ENCODE measurements around the gene EP300. TPM values are rescaled to one million over a fixed set of nuclear protein-coding genes. Genes with fewer than 3 reads are reported as not detected.
"Not testable (repeated sequence)": the region's sequence is repeated elsewhere in the genome, so short reads cannot be mapped to it uniquely, and the experiment has no call there.

The EP300 gene
- 10 to 100 TPM; 21.1 to 58.0 (median 39.5) TPM for total RNA-seq
- 10 to 100 TPM; 11.4 to 14.9 TPM for polyA plus RNA-seq
- long read RNA-seq, donor 1, partial matches to known transcripts = 4 of 4 reads
- long read RNA-seq, donor 1, other reads (novel, unspliced or antisense) = 0 of 4 reads
- long read RNA-seq, donor 2, partial matches to known transcripts = 22 of 22 reads
- long read RNA-seq, donor 2, other reads (novel, unspliced or antisense) = 0 of 22 reads
- long read RNA-seq, donor 3, partial matches to known transcripts = 4 of 10 reads
- long read RNA-seq, donor 3, other reads (novel, unspliced or antisense) = 6 of 10 reads

GRCh38 chr22:41092023-41092817 lies at the start of gene EP300:
Gene EP300 (plus strand): TSS chr22:41092592. CDS start chr22:41093005, 413 bp downstream.
- intact Hi-C loops (cut with DNase I) = loop anchor here in 4 of 10 donors (5.0 to 10.0 kb wide), 4 partner anchors 70 to 290 kb away; partner anchors contain the start of genes RBX1 (in 1 of the 4) and TEF (in 1 of the 4)
- 0 to 1% (median 0%) methylated on average over 56 to 112 of the region's 112 CpGs for WGBS, 4 donors
- Histone ChIP-seq H3K27ac (peak within 1 kb of the TSS; percentile 98 to 100 (median 100)), H3K36me3 (no peaks in the 10 kb centered on the region), H3K9me3 (no peaks in the 10 kb centered on the region), H3K4me3 (peak within 1 kb of the TSS; percentile 72 to 100 (median 86)), H3K27me3 (no peaks in the 10 kb centered on the region), H3K4me1 (peaks cover 15 to 44% (median 35%) of the 10 kb centered on the region in 12 donors)
- peak; percentile 89 to 92 (median 90) for DNase-seq
- TF ChIP-seq POLR2A (IDR thresholded peaks at IDR 0.05) (peak in 1 of 2 donors; percentile 52), CTCF (IDR thresholded peaks at IDR 0.05) (peak; percentile 15 to 46 (median 26))
- ATAC-seq = peak in 3 of 4 donors; percentile 52 to 63 (median 56)

- intact Hi-C loops (cut with DNase I) = no loop called here
- H3K9me3 ChIP-seq = no peaks in the 10 kb centered on the region
- H3K4me3 ChIP-seq = no peak overlapping the region
- TF ChIP-seq CTCF (IDR thresholded peaks at IDR 0.05) (no peak), POLR2A (IDR thresholded peaks at IDR 0.05) (no peak)
- no peaks in the 10 kb centered on the region for H3K36me3 ChIP-seq
- 82 to 84% (median 83%) methylated on average over 6 of the region's 6 CpGs for WGBS, 4 donors
- no peak for DNase-seq
- H3K4me1 ChIP-seq = peaks cover 0 to 20% (median 5%) of the 10 kb centered on the region in 12 donors
- H3K27me3 ChIP-seq = no peaks in the 10 kb centered on the region
- peak overlapping the region in 1 of 12 donors; percentile 5 for H3K27ac ChIP-seq
- no peak for ATAC-seq
Observed at GRCh38 chr22:41043722-41044121, 48.7 kb upstream of the EP300 start.

- H3K27me3 ChIP-seq; ATAC-seq; H3K36me3 ChIP-seq; H3K4me3 ChIP-seq; H3K9me3 ChIP-seq; DNase-seq; intact Hi-C loops (cut with DNase I); H3K27ac ChIP-seq: not testable (repeated sequence)
- H3K4me1 ChIP-seq = peaks cover 0 to 26% (median 10%) of the 10 kb centered on the region in 12 donors
- WGBS, 4 donors = 88 to 94% (median 91%) methylated on average over 12 of the region's 12 CpGs
Observed at GRCh38 chr22:41045575-41045974, 46.8 kb upstream of the EP300 start.

GRCh38 chr22:41047801-41048211 lies 44.6 kb upstream of the EP300 start:
- H3K36me3 ChIP-seq = no peaks in the 10 kb centered on the region
- peaks cover 0 to 26% (median 10%) of the 10 kb centered on the region in 12 donors for H3K4me1 ChIP-seq
- 94 to 98% (median 96%) methylated on average over 3 of the region's 3 CpGs for WGBS, 4 donors
- H3K27me3 ChIP-seq = no peaks in the 10 kb centered on the region
- no peaks in the 10 kb centered on the region for H3K9me3 ChIP-seq
- no peak for DNase-seq
- TF ChIP-seq POLR2A (IDR thresholded peaks at IDR 0.05) (no peak), CTCF (IDR thresholded peaks at IDR 0.05) (no peak)
- no peak for ATAC-seq
- peak overlapping the region in 1 of 12 donors; percentile 76 for H3K27ac ChIP-seq
- H3K4me3 ChIP-seq = no peak overlapping the region
- intact Hi-C loops (cut with DNase I) = loop anchor here in 2 of 10 donors (2.0 kb wide), 2 partner anchors 25 to 43 kb away; no protein-coding TSS in a partner anchor

GRCh38 chr22:41048345-41048744 lies 44.0 kb upstream of the EP300 start:
- intact Hi-C loops (cut with DNase I) = loop anchor here in 2 of 10 donors (2.0 kb wide), 2 partner anchors 26 to 42 kb away; no protein-coding TSS in a partner anchor
- not testable (repeated sequence) for H3K9me3 ChIP-seq, ATAC-seq, H3K36me3 ChIP-seq, H3K27me3 ChIP-seq, DNase-seq
- H3K4me3 ChIP-seq = peak overlapping the region in 9 of 12 donors; percentile 25 to 48 (median 35)
- H3K27ac ChIP-seq = peak overlapping the region in 10 of 12 donors; percentile 23 to 76 (median 62)
- H3K4me1 ChIP-seq = peaks cover 0 to 26% (median 10%) of the 10 kb centered on the region in 12 donors
- 86 to 91% (median 87%) methylated on average over 12 of the region's 12 CpGs for WGBS, 4 donors
